SK-N-SH treated with all-trans-retinoic acid at 6 μM for 48 hours (cell line): ENCODE measurements around the gene PTPRN2.

ENCODE experiments used
- ESRRG ChIP-seq: fragments of 250-450 bp; sonication (Bioruptor Pico); IDR thresholded peaks from 2 replicates; pipeline ENCODE4 v1.6.1; 2021; ENCODE audit warnings: mild to moderate bottlenecking
- GLIS3 ChIP-seq: fragments of 250-450 bp; sonication (Bioruptor Pico); IDR thresholded peaks from 2 replicates; pipeline ENCODE4 v1.5.0; 2020; ENCODE audit warnings: mild to moderate bottlenecking, moderate library complexity
- ZNF70 ChIP-seq: fragments of 450-650 bp; formaldehyde crosslinking; IDR thresholded peaks from 2 replicates; pipeline ENCODE4 v1.5.0; 2020; ENCODE audit warnings: mild to moderate bottlenecking, moderate library complexity
- TF ChIP-seq, protein P1 (sequence below): fragments of 250-450 bp; sonication (Bioruptor Pico); IDR thresholded peaks from 2 replicates; pipeline ENCODE4 v1.8.0; 2021; ENCODE audit warnings: low read depth, mild to moderate bottlenecking, moderate library complexity, borderline replicate concordance

DNA sequence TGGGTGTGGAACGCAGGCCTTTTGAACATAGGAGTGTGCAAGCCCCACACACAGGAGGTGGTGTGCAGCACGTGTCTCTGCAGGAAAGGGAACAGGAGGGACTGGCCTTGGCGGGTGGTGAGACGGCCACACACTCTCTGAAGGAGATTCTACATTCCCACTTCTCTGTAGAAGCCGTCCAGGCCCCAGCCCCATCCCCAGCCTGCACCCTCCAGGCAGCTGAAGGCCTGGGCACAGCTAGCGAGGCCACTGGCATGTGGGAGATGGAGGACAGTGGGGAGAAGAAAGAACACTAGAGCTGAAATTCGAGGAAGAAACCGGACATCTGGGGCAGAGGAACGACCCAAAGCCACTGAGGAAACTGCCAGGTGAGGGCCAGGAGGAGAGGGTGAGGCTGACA lies 743.5 kb downstream of the PTPRN2 start:
- TF ChIP-seq ZNF70 (CRISPR knock-in tag) (no peak), ESRRG (CRISPR knock-in tag) (no peak), GLIS3 (CRISPR knock-in tag) (no peak)
- TF ChIP-seq, protein P1, sequence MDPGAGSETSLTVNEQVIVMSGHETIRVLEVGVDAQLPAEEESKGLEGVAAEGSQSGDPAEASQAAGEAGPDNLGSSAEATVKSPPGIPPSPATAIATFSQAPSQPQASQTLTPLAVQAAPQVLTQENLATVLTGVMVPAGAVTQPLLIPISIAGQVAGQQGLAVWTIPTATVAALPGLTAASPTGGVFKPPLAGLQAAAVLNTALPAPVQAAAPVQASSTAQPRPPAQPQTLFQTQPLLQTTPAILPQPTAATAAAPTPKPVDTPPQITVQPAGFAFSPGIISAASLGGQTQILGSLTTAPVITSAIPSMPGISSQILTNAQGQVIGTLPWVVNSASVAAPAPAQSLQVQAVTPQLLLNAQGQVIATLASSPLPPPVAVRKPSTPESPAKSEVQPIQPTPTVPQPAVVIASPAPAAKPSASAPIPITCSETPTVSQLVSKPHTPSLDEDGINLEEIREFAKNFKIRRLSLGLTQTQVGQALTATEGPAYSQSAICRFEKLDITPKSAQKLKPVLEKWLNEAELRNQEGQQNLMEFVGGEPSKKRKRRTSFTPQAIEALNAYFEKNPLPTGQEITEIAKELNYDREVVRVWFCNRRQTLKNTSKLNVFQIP, result no peak
